Panc1 (cell line): ENCODE measurements around the gene BEX2.

Source experiments
- TF ChIP-seq, protein P1 (sequence below): fragments of 450-650 bp; IDR thresholded peaks from 2 replicates; pipeline ENCODE4 v1.5.1; 2017; ENCODE audit warnings: mild to moderate bottlenecking
- TF ChIP-seq, protein P2 (sequence below), 2 experiments: IDR thresholded peaks; 2 replicates each; pipeline ENCODE4 v1.6.1; 2011 to 2012; ENCODE audit warnings: low read depth in 2 of 2, control low read depth in 1 of 2, low read length in 1 of 2, mild to moderate bottlenecking in 1 of 2, moderate library complexity in 1 of 2; ENCODE audit not compliant: insufficient read depth in 1 of 2

DNA sequence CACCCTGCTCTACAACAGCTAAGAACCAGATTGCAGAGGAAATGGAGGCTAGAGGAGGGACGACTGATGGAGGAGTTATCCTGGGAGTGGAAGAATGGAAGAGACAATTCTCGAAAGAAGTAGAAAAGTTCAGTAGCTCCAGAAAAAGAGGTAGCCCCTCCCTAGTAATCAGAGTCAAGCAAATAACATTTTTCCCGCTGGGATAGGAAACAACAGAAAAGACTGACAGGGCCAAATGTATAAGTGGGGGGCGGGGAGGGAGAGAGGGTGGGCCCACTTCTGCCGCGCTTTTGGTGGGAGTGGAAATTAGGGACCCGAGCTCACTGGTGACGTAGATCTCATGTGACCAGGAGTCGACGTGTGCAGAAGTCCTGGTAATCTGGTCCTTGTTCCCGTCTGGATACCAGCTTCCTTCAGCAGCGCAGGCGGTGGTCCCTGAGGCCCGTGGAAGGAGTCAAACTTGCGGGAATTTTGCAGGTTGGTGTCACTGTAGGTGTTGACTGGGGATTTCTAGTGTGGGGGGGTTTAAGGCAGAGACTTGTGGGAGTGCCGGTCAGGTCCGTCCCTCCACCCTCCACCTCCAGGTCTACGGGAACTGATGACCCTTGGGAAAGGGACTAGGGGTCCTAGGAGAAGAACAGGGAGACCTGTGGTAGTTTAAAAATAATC, 45.5 kb upstream of the BEX2 start, which contains the start of gene TCEAL9:
- TF ChIP-seq, protein P1, sequence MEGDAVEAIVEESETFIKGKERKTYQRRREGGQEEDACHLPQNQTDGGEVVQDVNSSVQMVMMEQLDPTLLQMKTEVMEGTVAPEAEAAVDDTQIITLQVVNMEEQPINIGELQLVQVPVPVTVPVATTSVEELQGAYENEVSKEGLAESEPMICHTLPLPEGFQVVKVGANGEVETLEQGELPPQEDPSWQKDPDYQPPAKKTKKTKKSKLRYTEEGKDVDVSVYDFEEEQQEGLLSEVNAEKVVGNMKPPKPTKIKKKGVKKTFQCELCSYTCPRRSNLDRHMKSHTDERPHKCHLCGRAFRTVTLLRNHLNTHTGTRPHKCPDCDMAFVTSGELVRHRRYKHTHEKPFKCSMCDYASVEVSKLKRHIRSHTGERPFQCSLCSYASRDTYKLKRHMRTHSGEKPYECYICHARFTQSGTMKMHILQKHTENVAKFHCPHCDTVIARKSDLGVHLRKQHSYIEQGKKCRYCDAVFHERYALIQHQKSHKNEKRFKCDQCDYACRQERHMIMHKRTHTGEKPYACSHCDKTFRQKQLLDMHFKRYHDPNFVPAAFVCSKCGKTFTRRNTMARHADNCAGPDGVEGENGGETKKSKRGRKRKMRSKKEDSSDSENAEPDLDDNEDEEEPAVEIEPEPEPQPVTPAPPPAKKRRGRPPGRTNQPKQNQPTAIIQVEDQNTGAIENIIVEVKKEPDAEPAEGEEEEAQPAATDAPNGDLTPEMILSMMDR, result no peak
- TF ChIP-seq, protein P2, sequence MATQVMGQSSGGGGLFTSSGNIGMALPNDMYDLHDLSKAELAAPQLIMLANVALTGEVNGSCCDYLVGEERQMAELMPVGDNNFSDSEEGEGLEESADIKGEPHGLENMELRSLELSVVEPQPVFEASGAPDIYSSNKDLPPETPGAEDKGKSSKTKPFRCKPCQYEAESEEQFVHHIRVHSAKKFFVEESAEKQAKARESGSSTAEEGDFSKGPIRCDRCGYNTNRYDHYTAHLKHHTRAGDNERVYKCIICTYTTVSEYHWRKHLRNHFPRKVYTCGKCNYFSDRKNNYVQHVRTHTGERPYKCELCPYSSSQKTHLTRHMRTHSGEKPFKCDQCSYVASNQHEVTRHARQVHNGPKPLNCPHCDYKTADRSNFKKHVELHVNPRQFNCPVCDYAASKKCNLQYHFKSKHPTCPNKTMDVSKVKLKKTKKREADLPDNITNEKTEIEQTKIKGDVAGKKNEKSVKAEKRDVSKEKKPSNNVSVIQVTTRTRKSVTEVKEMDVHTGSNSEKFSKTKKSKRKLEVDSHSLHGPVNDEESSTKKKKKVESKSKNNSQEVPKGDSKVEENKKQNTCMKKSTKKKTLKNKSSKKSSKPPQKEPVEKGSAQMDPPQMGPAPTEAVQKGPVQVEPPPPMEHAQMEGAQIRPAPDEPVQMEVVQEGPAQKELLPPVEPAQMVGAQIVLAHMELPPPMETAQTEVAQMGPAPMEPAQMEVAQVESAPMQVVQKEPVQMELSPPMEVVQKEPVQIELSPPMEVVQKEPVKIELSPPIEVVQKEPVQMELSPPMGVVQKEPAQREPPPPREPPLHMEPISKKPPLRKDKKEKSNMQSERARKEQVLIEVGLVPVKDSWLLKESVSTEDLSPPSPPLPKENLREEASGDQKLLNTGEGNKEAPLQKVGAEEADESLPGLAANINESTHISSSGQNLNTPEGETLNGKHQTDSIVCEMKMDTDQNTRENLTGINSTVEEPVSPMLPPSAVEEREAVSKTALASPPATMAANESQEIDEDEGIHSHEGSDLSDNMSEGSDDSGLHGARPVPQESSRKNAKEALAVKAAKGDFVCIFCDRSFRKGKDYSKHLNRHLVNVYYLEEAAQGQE (IDR thresholded peaks at IDR 0.05; ENCODE audit: insufficient read depth in 1 of 2, low read depth in 2 of 2, low read length in 1 of 2), result no peak
